Measurements from ENCODE around the gene RAB11FIP4.
"Not testable (repeated sequence)": the region's sequence is repeated elsewhere in the genome, so short reads cannot be mapped to it uniquely, and the experiment has no call there.

Gene RAB11FIP4, protein sequence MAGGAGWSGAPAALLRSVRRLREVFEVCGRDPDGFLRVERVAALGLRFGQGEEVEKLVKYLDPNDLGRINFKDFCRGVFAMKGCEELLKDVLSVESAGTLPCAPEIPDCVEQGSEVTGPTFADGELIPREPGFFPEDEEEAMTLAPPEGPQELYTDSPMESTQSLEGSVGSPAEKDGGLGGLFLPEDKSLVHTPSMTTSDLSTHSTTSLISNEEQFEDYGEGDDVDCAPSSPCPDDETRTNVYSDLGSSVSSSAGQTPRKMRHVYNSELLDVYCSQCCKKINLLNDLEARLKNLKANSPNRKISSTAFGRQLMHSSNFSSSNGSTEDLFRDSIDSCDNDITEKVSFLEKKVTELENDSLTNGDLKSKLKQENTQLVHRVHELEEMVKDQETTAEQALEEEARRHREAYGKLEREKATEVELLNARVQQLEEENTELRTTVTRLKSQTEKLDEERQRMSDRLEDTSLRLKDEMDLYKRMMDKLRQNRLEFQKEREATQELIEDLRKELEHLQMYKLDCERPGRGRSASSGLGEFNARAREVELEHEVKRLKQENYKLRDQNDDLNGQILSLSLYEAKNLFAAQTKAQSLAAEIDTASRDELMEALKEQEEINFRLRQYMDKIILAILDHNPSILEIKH

DNA sequence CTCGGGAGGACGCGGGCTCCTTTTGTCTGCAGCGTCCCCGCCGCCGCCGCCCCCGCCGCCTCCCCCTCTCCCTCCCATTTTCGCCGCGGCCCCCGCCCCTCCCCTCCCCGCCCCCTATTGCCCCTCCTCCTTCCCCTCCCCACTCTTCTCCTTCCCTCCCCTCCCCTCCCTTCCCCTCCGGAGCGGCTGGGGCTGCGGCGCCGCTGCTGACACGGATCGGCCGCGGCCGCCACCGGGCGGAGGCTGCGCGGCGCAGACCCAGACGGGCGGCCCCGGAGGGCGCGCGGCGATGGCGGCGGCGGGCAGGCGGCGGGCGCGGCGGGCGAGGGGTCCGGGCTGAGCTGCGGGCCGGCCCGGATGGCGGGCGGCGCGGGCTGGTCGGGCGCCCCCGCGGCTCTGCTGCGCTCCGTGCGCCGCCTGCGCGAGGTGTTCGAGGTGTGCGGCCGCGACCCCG, at the start of gene RAB11FIP4:
TSS of gene RAB11FIP4 (plus strand) at position 180 of the 454 bp plus-strand sequence. CDS start at position 358, 178 bp downstream.
- Mint-ChIP-seq H3K4me1 (peaks cover 21% of the 10 kb centered on the region), H3K9me3 (no peaks in the 10 kb centered on the region), H3K36me3 (no peaks in the 10 kb centered on the region), H3K4me3 (peak within 1 kb of the TSS; percentile 63), H3K27ac (no peak within 1 kb of the TSS)
- no peak for DNase-seq (ENCODE audit: low spot score in 2 of 2)
- ATAC-seq = peak; percentile 46

DNA sequence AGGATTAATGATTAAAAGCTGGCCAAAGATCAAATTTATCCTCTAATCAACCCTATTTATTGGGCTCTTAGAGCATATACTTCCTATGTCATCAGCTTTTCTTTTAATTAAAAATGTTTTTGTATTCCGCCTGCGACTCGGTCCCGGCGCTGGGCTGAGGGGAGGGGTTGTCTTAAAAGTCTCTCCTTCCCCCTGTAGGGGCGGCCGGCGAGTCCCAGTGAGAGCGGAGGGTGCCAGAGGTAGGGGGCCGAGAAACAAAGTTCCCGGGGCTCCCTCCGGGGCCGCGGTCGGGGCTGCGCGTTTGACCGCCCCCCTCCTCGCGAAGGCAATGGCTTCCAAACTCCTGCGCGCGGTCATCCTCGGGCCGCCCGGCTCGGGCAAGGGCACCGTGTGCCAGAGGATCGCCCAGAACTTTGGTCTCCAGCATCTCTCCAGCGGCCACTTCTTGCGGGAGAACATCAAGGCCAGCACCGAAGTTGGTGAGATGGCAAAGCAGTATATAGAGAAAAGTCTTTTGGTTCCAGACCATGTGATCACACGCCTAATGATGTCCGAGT, 46.2 kb upstream of the RAB11FIP4 start:
- H3K9me3 Mint-ChIP-seq; H3K4me1 Mint-ChIP-seq; ATAC-seq; DNase-seq (ENCODE audit: low spot score in 2 of 2); H3K27ac Mint-ChIP-seq; H3K4me3 Mint-ChIP-seq: not testable (repeated sequence)
- peaks cover 15% of the 10 kb centered on the region for H3K36me3 Mint-ChIP-seq

DNA sequence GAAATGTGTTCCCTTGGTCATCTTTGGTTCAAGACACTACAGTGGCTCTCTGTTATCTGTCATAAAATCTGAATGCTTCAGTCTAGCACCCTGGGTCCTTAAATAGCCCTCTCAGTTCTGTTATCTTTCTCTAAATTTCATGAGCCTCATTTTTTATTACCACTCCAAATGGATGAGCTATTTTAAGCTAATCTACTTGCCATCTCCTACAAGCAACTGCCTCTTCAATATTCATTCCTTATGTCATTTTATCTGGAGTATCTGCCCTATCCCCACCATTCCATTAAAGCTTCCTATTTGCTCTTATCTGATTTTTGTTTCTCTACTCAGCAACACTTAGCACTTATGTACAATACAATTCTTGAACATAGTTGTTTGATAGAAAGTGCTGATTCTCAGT, 42.0 kb upstream of the RAB11FIP4 start:
- H3K4me1 Mint-ChIP-seq = no peaks in the 10 kb centered on the region
- no peak for ATAC-seq
- no peak overlapping the region for H3K4me3 Mint-ChIP-seq
- H3K36me3 Mint-ChIP-seq = peaks cover 43% of the 10 kb centered on the region
- no peaks in the 10 kb centered on the region for H3K9me3 Mint-ChIP-seq
- no peak overlapping the region for H3K27ac Mint-ChIP-seq
- no peak for DNase-seq (ENCODE audit: low spot score in 2 of 2)

DNA sequence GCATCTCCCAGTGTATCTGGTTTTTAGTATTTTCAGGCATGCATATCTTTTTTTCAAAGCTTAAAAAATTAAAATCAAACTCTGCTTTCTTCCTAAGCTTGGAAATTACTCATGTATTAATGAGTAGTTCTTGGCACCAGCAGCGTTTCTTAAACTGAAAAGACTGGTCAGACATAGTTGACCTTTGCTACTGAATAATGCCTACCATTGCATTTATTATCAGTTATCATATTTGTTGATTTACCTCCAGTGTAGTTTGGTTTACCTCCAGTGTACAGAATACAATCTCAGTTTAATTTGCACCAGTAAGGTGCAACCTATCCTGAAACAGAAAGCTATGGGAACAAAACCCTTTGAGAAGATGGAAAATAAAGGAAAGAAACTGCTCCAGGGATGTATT, 35.5 kb upstream of the RAB11FIP4 start:
- Mint-ChIP-seq H3K4me1 (no peaks in the 10 kb centered on the region), H3K4me3 (no peak overlapping the region), H3K27ac (no peak overlapping the region), H3K9me3 (no peaks in the 10 kb centered on the region), H3K36me3 (peaks cover 72% of the 10 kb centered on the region)
- ATAC-seq (no peak), DNase-seq (ENCODE audit: low spot score in 2 of 2) (no peak)

DNA sequence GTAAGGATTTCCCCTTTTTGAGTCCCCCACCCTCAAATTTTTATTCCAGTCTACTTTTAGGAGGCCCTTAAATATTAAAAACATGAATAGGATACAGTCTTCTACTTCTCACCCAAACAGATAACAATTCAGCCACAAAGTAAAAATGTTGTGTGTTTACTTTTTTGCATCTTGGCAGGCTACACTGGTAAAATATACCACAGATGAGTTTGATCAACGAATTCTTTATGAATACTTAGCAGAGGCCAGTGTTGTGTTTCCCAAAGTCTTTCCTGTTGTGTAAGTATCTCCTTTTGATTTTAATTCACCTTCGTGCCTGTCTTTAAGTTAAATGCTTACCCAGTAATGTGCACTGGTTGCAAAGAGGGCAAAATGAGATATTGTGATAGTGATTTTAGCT, 34.4 kb upstream of the RAB11FIP4 start:
- no peaks in the 10 kb centered on the region for H3K4me1 Mint-ChIP-seq
- DNase-seq (ENCODE audit: low spot score in 2 of 2) (no peak), ATAC-seq (no peak)
- H3K9me3 Mint-ChIP-seq = no peaks in the 10 kb centered on the region
- H3K27ac Mint-ChIP-seq = no peak overlapping the region
- H3K36me3 Mint-ChIP-seq = peaks cover 68% of the 10 kb centered on the region
- no peak overlapping the region for H3K4me3 Mint-ChIP-seq

DNA sequence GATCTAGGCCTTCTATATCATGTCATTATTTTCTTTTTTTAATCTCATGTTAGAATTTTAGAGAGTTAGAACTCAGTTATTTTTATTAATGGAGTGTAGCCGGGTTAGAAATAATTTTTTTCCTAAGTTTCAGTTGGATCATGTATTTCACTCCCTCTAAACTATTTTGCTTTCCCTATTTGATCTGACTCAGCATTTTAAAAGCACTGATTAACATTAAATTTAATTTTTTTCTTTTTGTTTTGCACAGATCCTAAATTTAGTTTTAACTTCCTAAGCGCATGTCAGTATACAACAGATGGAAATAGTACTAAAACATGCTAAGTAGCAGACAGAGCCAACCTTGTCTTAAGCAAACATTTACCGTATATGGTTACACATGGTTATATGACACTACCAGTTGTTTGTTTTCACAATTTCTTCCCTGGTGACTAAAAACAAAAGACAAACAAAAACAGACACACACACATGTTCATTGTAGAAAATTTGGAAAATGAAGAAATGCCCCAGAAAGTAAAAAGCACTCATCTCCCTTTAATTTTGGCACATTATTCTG, 33.6 kb upstream of the RAB11FIP4 start:
- no peaks in the 10 kb centered on the region for H3K9me3 Mint-ChIP-seq
- no peak overlapping the region for H3K4me3 Mint-ChIP-seq
- no peak for ATAC-seq
- H3K36me3 Mint-ChIP-seq = peaks cover 65% of the 10 kb centered on the region
- no peak for DNase-seq (ENCODE audit: low spot score in 2 of 2)
- no peak overlapping the region for H3K27ac Mint-ChIP-seq
- no peaks in the 10 kb centered on the region for H3K4me1 Mint-ChIP-seq

DNA sequence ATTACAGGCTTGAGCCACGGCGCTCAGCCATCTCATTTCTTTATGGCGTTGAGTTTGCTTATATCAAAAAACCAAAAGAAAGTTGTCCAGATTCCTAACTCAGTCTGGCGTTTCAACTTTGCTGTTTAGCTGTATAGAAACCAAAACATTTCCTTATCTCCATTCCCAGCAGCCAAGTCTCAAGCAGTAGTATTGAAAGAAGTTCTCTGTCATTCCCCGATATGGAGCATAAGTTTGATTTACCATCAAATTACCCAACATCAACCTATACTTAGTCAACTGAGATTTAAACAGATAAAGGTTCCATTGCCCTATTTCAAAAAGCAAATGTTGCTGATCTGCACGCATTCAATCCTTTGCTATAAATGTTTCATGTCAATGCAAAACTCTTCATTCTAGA, 27.5 kb upstream of the RAB11FIP4 start:
- no peak for ATAC-seq
- Mint-ChIP-seq H3K9me3 (no peaks in the 10 kb centered on the region), H3K4me3 (no peak overlapping the region), H3K36me3 (peaks cover 46% of the 10 kb centered on the region), H3K4me1 (no peaks in the 10 kb centered on the region), H3K27ac (no peak overlapping the region)
- DNase-seq (ENCODE audit: low spot score in 2 of 2) = no peak

DNA sequence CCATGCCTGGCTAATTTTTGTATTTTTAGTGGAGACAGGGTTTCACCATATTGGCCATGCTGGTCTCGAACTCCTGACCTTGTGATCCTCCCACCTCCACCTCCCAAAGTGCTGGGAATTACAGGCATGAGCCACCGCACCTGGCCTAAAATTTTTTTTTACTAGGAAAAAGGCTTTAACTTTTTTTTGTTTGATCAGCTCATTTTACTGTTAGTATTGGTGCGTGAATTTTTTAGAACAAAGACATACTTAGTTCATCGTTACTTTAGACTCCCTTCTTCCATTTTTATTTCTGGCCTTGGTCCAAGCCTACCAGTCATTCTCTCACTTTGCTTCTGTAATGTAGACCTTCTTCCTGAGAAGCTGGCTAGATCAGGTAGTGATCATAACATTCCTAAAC, 25.4 kb upstream of the RAB11FIP4 start:
- peaks cover 25% of the 10 kb centered on the region for H3K36me3 Mint-ChIP-seq
- no peak overlapping the region for H3K4me3 Mint-ChIP-seq
- no peaks in the 10 kb centered on the region for H3K4me1 Mint-ChIP-seq
- H3K9me3 Mint-ChIP-seq = no peaks in the 10 kb centered on the region
- no peak for ATAC-seq
- H3K27ac Mint-ChIP-seq = no peak overlapping the region
- DNase-seq (ENCODE audit: low spot score in 2 of 2) = no peak

DNA sequence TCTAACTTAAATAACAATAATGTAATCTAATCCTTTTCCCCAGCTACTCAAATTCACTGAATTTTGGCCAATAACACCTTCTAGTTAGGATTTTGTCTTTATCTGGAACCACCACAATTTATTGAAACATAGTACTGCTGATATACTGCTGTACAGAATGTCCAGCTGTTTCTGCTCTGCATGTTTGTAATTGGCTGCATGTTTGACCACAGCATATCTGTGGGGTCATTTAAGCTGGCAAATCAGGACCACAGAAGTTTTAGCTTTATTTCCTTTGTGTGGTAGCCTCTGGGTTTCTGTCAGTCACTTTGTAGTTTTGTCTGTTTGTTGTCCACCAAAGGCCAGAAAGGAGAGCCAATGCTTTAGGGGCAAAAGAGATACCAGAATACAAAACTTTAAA, 22.2 kb upstream of the RAB11FIP4 start:
- no peak overlapping the region for H3K27ac Mint-ChIP-seq
- no peaks in the 10 kb centered on the region for H3K9me3 Mint-ChIP-seq
- H3K4me3 Mint-ChIP-seq = no peak overlapping the region
- no peak for ATAC-seq
- no peaks in the 10 kb centered on the region for H3K4me1 Mint-ChIP-seq
- peaks cover 10% of the 10 kb centered on the region for H3K36me3 Mint-ChIP-seq
- no peak for DNase-seq (ENCODE audit: low spot score in 2 of 2)

DNA sequence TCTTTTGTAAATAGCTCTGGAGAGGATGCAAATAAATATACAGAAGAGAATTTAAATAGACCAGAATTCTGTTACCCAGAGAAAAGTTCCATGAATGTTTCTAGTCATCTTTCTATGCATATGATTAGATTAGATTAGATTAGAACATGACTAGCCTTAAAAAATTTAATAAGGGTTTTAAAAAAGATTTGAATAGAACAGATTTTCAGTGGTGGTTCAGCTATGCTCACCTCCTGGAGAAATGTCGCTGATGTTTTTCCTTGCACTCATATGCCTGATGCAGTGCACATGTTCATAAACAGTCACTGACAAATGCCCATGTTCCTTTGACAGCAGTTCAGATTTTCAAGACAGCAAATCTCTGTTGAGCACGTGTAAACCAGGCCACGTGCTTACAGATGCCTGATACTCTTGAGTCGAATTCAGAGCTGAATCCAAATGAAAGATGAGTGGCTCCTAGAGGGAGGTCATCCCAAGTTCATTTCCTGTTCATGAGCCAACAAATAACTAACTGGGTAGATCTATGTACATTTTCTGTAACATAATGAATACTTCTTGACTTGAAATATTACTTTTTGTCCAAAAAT, 19.9 kb upstream of the RAB11FIP4 start:
- Mint-ChIP-seq H3K9me3 (no peaks in the 10 kb centered on the region), H3K4me1 (no peaks in the 10 kb centered on the region), H3K27ac (no peak overlapping the region), H3K36me3 (peaks cover 10% of the 10 kb centered on the region), H3K4me3 (no peak overlapping the region)
- no peak for DNase-seq (ENCODE audit: low spot score in 2 of 2)
- ATAC-seq = no peak

DNA sequence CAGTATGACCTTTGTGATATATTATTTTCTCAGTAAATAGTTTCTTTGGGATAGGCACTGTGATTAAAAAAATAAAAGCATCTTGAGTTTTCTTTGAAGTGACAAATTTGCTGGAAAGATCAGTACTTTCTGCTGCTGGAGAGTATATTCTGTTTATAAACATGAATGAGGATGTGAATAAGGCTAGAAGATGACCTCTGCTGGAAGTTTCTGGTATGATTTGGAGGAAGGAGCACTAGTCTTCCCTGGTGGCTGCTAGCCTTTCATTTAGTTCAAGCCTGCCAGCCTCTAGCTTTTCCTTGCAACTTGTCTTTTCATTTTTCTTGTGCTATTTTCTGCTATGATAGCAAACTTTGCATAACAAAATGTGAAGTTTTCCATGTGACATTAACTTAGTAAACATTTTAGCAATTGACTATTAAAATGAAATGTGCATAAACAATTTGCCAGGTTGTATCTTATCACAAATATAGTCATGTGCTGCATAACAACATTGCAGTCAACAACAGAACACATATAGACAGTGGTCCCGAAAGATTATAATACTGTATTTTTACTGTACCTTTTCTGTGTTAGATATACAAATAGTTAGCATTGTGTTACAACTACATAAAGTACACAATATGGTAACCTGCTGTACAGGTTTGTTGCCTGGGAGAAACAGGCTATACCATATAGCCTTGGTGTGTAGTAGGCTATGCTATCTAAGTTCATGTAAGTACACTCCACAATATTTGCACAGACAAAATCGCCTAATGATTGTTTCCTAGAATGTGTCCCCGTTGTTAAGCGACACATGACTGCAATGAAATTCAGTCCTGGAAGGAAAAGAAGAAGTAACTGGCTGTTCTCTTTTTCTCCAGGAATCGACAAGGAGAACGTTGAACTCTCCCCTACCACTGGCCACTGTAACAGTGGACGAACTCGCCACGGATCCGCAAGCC, 18.1 kb upstream of the RAB11FIP4 start:
- Mint-ChIP-seq H3K9me3 (no peaks in the 10 kb centered on the region), H3K27ac (no peak overlapping the region), H3K36me3 (no peaks in the 10 kb centered on the region), H3K4me1 (no peaks in the 10 kb centered on the region), H3K4me3 (no peak overlapping the region)
- DNase-seq (ENCODE audit: low spot score in 2 of 2) (no peak), ATAC-seq (peak; percentile 67)

DNA sequence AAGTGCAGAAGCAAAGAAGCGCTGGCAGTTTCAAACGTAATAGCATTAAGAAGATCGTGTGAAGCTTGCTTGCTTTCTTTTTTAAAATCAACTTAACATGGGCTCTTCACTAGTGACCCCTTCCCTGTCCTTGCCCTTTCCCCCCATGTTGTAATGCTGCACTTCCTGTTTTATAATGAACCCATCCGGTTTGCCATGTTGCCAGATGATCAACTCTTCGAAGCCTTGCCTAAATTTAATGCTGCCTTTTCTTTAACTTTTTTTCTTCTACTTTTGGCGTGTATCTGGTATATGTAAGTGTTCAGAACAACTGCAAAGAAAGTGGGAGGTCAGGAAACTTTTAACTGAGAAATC, 17.4 kb upstream of the RAB11FIP4 start:
- no peak for DNase-seq (ENCODE audit: low spot score in 2 of 2)
- ATAC-seq = no peak
- H3K4me3 Mint-ChIP-seq = no peak overlapping the region
- H3K4me1 Mint-ChIP-seq = no peaks in the 10 kb centered on the region
- no peaks in the 10 kb centered on the region for H3K9me3 Mint-ChIP-seq
- no peak overlapping the region for H3K27ac Mint-ChIP-seq
- no peaks in the 10 kb centered on the region for H3K36me3 Mint-ChIP-seq

DNA sequence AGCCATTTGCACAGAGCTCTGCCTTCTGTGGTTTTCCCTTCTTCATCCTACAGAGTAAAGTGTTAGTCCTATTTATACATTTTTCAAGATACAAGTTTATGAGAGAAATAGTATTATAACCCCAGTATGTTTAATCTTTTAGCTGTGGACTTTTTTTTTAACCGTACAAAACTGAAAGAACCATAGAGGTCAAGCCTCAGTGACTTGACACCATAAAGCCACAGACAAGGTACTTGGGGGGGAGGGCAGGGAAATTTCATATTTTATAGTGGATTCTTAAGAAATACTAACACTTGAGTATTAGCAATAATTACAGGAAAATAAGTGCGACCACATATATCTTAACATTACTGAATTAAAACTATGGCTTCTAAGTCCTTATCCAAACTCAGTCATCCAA, 17.0 kb upstream of the RAB11FIP4 start:
- Mint-ChIP-seq H3K27ac (no peak overlapping the region), H3K4me1 (no peaks in the 10 kb centered on the region), H3K9me3 (no peaks in the 10 kb centered on the region), H3K4me3 (no peak overlapping the region), H3K36me3 (no peaks in the 10 kb centered on the region)
- no peak for DNase-seq (ENCODE audit: low spot score in 2 of 2)
- ATAC-seq = no peak

DNA sequence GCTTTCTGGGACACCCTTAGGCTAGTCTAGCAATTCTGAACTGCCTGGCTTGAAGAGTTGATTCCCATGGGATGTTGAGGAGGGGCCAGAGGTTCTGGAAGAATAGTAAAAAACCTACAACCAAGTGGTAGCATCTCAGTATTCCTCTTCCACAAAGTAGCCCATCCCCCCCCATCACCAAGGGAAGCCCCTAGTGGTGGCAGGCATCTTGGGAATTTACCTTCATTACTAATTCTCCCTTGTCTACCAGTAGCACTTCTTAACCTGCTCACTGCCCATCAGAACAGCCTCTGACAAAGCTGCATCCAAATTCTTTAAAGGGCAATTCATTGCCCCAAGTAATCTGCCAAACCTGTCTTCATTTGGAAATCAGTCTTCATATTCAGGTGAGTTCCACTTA, 12.8 kb upstream of the RAB11FIP4 start:
- Mint-ChIP-seq H3K4me1 (no peaks in the 10 kb centered on the region), H3K27ac (no peak overlapping the region), H3K36me3 (no peaks in the 10 kb centered on the region), H3K4me3 (no peak overlapping the region), H3K9me3 (no peaks in the 10 kb centered on the region)
- no peak for ATAC-seq
- DNase-seq (ENCODE audit: low spot score in 2 of 2) = no peak

Data from stimulated activated effector memory CD8-positive, alpha-beta T cell treated with anti-CD3 and anti-CD28 coated beads, Interleukin-12 subunit alpha, Interleukin-12 subunit beta, amount 100 ng/mL, for 72 hours (primary cell).